ENCODE measurements around the gene FAM90A26. TPM values are rescaled to one million over a fixed set of nuclear protein-coding genes. Genes with fewer than 3 reads are reported as not detected.

The FAM90A26 gene
- polyA plus RNA-seq, 1 experiment: not detected

Other genes with a start within 250 kb of the FAM90A26 start
- not detected in 2 replicates for gene USP17L10, start 40.2 kb downstream of the FAM90A26 start, polyA plus RNA-seq (2011; rRNA removed)
- gene USP17L11, start 45.0 kb downstream of the FAM90A26 start, polyA plus RNA-seq (2011; rRNA removed): not detected in 2 replicates
- not detected in 2 replicates for gene USP17L12, start 49.7 kb downstream of the FAM90A26 start, polyA plus RNA-seq (2011; rRNA removed)
- not detected in 2 replicates for gene USP17L13, start 54.5 kb downstream of the FAM90A26 start, polyA plus RNA-seq (2011; rRNA removed)
- gene USP17L15, start 64.0 kb downstream of the FAM90A26 start, polyA plus RNA-seq (2011; rRNA removed): not detected in 2 replicates
- not detected in 2 replicates for gene USP17L17, start 73.5 kb downstream of the FAM90A26 start, polyA plus RNA-seq (2011; rRNA removed)
- not detected in 2 replicates for gene USP17L18, start 78.2 kb downstream of the FAM90A26 start, polyA plus RNA-seq (2011; rRNA removed)
- gene USP17L19, start 83.0 kb downstream of the FAM90A26 start, polyA plus RNA-seq (2011; rRNA removed): not detected in 2 replicates
- not detected in 2 replicates for gene USP17L20, start 87.7 kb downstream of the FAM90A26 start, polyA plus RNA-seq (2011; rRNA removed)
- gene USP17L21, start 92.5 kb downstream of the FAM90A26 start, polyA plus RNA-seq (2011; rRNA removed): not detected in 2 replicates
- gene USP17L22, start 97.2 kb downstream of the FAM90A26 start, polyA plus RNA-seq (2011; rRNA removed): not detected in 2 replicates
- not detected in 2 replicates for gene USP17L24, start 154.8 kb downstream of the FAM90A26 start, polyA plus RNA-seq (2011; rRNA removed)
- not detected in 2 replicates for gene USP17L25, start 159.5 kb downstream of the FAM90A26 start, polyA plus RNA-seq (2011; rRNA removed)
- not detected in 2 replicates for gene USP17L26, start 164.2 kb downstream of the FAM90A26 start, polyA plus RNA-seq (2011; rRNA removed)
- gene USP17L5, start 169.0 kb downstream of the FAM90A26 start, polyA plus RNA-seq (2011; rRNA removed): not detected in 2 replicates
- not detected in 2 replicates for gene USP17L27, start 173.7 kb downstream of the FAM90A26 start, polyA plus RNA-seq (2011; rRNA removed)
- gene USP17L28, start 178.5 kb downstream of the FAM90A26 start, polyA plus RNA-seq (2011; rRNA removed): not detected in 2 replicates
- not detected in 2 replicates for gene USP17L29, start 183.2 kb downstream of the FAM90A26 start, polyA plus RNA-seq (2011; rRNA removed)
- not detected in 2 replicates for gene USP17L30, start 192.7 kb downstream of the FAM90A26 start, polyA plus RNA-seq (2011; rRNA removed)